HG03520 (cell line): ENCODE results near the gene CTBP2.
"Not testable (repeated sequence)": the region's sequence is repeated elsewhere in the genome, so short reads cannot be mapped to it uniquely, and the experiment has no call there.

ENCODE experiments used
- ATAC-seq: cut with Tn5 transposase; IDR thresholded peaks from one replicate; pipeline ENCODE4 v1.9.1; 2021; ENCODE audit warnings: mild to moderate bottlenecking, moderate library complexity; ENCODE audit not compliant: unreplicated experiment

Gene CTBP2

DNA sequence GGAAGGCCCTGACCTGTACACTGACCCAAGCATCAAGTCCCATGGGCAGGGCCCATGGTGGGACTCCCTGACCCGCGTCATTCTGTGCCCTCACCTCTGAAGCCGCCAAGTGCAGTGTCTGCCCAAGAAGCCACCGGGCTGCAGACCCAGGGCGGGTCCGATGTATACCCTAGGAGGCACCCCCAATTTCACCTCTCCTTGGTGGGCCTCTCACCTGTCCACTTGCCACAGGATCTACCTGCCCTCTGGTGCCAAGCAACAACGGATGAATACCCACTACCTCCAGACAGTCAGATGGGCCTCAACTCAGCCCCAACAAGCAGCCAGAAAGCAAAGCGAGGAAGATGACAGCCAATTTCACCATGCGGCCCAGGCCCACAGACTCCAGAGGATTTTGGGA, 92.6 kb downstream of the CTBP2 start:
- no peak for ATAC-seq

DNA sequence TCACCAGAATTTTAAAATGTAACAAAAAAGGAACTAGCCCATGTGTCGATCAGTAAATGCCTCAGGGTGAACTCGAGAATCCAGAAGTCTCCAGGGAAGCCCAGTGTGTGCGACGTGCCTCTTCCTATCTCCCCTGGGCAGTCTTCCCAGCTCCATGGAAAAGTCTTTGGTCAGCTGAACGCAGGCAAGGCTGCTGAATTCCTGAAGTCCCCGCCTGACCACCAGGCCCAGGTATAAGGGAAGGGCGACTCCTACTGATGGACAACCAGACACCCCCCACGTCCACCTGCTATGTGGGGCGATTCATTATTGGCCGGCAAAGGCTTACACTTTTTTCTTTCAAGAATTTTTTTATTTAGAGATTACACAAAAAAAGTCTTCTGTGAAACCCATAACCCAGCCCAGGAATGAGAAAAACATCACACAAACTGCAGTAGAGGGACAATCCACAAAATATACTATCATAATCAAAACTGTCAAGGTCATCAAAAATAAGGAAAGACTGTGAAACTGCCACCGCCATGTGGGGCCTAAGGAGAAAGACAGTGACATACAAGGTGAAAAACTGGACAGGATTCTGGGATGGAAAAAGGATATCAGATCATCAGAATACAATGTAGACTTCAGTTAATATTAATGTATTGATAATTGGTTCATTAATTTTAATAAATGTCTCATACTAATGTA, 93.5 kb downstream of the CTBP2 start:
- no peak for ATAC-seq

DNA sequence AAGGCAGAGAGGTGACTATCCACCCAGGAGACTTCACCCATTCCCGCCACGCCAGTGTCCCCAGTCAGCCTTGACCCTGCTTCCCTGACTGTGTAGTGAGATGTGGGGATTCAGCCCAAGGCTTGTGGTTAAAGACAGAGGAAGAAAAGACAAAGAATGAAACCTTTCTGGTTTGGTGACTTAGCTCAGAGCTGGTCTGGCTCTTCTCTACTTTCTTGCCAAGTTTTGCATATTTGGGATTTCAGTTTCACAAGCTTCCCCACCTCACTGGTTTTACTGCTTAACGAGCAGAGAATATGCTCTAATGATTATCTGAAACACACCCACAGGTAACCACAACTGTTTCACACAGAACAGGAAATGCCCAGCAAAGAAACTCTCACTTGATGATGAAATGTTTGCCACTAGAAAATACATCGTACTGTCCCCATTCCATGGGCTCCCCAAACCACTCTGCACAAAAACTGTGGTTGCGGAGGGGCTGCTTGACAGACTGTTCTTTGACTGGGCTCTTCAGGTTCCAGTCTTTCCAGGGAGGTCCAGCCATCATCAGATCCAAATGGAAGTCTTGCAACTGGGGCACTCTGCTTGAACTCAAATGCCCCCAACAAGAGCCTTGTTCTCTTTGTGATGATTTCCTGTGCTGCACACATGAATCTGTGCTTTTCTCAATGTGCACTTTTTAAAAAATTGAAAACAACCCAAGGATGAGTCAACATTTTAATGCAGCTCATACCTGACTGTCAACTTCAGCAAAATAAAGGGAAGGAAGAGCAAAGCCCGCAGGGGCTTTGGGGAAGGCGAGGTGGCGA, 95.5 kb downstream of the CTBP2 start:
- peak; percentile 91 for ATAC-seq

DNA sequence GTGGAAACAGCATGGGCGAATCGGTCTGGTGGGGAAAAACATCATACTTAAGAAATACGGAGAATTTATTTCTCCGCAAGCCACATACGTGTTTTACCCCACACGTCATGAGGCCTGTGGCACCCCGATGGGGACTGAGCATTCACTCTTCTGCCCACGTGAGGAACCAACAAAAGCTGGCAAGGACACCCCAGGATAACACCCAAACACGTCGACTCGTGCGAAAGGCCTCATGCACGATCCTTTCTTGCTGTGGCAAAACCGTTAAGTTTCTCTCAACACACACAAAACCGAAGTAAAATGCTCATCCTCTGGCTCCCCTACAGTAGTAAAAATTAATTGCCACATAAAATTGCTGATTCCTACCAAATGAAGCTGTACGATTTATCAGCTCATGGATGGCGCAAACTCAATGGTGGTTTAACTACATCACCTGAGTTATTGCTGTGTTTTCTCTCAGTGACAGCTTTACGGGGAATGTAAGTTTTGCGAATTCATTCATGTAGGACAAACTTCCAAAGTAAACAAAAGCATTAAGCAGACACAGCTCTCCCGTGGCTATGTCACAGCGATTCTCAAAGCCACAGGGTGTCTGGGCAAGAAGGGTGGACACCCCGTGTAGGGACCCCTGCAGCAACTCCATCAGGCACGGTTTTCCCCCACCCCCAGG, 97.0 kb downstream of the CTBP2 start:
- no peak for ATAC-seq

DNA sequence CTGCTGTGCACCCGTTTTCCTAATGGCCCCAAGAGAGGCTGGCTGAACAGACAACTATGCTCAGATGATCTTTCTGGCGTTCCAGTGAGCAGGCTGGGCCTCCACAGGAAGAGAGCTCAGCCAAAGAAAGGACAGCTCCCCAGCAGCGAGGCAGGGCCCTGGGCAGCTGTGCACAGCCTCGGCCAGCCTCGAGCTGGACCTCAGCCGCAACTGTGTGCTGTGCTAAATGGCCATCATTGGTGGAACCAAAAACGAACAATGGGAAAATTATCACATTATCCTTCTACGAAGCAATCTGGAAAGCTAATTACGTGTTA, 97.5 kb downstream of the CTBP2 start:
- no peak for ATAC-seq

DNA sequence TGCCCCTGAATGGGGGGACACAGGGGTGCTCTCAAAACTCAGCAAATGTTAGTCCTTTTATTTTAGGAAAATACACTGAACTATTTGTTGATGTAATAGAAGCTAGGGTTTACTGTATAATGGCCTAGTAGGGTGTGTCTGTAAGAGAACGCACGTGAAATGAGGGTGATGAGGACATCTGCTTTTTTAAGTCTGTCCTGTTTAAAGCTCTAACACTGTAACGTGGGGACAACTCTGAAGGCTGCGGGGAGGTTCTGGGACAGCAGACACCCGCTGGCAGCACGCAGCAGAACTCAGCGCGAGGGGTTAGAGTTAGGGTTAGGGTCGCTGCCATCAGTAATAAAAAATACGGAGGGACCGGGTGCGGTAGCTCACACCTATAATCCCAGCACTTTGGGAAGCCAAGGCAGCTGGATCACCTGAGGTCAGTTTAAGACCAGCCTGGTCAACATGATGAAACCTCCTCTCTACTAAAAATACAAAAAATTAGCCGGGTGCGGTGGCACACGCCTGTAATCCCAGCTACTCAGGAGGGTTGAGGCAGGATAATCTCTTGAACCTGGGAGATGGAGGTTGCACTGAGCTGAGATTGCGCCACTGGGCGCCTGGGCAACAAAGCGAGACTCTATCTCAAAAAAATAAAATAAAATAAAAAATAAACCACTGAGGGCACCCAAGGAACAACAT, 98.0 kb downstream of the CTBP2 start:
- no peak for ATAC-seq

DNA sequence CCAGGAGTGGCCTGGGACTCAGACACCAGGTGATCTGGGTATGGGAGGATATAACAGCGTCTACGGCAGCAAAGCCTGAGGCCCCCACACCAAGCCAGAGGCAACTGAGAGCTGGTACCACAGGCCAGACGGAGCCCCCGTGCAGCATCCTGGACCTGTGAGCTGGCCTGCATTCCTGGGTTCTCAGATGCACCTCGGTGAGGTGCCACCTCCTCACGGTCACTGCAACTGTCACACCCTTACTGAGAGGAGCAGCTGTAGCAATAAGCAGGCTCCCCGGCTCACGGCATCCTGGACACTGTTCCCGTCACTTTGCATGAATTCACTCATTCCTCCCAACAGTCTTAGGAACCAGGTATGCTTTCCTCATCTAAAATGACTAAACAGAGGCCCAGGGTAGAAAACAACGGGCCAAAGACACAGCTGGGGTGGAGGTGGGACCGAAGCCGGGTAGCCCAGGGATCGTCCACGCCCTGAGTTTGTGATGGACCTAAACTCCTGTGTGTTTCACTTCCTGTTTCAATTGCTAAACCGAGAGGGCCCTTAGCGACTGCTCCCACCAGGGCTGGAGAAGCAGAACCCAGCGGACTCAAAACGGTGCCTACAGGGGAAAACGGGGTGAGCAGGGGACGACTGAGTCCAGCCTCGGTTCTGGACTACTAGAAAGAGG, 98.7 kb downstream of the CTBP2 start:
- peak; percentile 31 for ATAC-seq

DNA sequence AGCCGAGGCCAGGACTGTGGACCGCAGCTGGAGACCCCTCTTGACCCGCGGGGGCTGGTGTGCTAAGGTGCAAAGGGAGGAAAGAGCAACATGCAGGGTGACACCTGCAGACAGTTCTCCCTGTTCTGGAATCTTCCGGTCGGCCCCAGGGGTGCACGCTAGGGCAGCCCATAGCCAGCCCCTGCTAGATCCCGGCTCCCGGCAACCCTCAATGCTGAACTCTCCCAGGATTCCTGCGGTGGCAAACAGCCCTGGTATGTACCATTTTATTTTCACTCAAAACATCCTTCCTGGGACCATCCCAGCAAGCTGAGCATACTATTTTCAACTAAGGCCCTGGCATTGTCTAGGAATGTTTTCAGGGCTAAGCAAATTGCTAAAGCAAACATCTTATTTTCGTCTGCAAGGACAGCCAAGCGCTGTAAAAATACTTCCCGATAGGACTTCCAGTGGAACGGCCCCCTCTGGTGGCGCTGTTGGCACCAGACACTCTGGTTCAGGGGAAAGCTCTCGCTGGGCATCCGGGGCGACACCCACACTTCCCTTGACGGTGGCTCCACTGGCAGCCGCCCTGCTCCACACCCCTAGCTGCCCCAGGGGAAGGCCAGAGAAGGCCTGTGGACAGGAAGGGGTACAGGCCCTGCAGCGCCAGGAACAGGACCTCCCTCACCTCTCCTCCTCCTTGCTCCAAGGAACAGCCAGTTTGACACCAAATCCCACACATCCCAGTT, 99.4 kb downstream of the CTBP2 start:
- no peak for ATAC-seq

DNA sequence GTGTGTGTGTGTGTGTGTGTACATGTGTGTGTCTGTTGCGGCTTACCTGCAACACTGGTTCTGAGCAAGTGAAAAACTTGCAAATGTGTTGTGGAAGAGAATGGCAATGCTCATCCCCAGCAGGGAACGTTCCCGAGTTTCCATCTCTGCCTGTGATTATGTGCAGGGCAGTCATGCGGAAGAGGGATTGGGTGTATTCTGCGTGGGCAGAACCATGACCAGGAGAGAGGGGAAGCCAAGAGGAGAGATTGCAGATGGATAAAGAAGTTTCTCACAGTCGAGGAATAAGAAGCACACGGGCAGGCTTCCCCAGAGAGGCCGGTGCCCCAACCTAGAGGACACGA, 99.9 kb downstream of the CTBP2 start:
- ATAC-seq = no peak

DNA sequence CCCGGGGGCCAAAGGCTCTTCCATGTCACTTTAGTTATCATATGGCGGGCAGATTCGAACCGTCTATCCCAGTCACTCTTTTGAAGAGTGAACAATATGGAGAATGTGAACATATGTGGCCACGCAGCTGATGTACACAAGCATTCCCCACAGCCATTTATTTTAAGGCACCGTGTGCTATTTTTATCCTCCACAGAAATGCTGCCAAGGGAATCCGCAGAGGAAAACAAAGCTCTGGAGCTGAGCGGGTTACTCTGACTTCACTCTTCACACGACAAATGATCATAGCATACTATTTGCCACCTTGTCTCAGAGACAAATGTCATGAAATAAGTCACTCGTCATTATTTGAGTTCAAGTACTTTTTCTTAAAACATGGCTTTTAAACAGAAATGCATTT, 100.3 kb downstream of the CTBP2 start:
- no peak for ATAC-seq

DNA sequence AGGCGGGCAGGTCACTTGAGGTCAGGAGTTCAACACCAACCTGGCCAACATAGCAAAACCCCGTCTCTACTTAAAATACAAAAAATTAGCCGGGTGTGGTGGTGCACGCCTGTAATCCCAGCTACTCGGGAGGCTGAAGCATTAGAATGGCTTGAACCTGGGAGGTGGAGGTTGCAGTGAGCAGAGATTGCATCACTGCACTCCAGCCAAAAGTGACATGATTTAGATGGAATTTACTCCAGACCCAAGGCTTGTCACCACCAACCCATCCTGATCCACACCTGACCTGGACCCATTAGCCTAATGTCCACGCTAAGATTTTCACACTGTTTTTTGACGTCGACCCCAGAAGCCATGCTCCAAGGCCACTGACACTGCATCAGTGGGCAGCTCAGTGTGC, 101.0 kb downstream of the CTBP2 start:
- ATAC-seq = not testable (repeated sequence)

DNA sequence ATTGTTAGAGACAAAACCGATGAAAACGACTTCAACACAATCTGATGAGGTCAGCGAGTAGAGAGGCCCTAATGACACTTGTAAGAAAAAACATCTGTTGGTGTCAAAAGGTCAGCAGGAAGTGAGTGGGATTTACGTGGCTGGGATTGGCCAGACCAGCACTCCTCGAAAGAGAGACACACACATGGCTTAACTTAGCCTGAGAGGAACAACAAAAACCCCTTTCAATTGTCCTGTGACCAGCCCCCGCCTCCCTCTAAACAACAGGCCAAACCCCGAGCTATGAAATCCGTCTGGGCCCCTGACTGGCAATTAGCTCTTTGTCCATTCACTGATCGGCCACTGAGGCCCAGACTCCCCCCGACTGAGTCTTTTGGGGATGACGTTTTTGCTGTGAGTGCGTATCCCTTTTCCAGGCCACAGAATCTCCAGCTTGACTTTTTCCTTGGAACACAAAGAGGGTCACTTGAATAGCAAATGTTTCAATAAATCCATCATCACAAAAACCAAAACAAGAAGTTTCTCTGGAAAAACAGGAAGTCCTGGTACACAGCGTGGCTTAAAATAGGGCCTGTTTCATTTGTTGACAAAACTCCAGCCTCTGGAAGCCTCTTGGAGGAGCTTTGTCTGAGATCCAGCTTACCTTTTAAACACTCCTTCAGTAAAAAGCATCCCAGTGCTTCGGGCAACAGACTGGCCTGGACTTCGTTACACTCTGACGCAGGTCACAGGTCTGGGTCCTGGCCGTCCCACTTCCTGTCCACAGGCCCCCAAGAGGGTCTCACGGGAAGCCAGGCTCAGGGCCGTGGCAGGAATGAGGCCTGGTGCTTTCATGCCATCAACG, 103.0 kb downstream of the CTBP2 start:
- peak; percentile 43 for ATAC-seq

DNA sequence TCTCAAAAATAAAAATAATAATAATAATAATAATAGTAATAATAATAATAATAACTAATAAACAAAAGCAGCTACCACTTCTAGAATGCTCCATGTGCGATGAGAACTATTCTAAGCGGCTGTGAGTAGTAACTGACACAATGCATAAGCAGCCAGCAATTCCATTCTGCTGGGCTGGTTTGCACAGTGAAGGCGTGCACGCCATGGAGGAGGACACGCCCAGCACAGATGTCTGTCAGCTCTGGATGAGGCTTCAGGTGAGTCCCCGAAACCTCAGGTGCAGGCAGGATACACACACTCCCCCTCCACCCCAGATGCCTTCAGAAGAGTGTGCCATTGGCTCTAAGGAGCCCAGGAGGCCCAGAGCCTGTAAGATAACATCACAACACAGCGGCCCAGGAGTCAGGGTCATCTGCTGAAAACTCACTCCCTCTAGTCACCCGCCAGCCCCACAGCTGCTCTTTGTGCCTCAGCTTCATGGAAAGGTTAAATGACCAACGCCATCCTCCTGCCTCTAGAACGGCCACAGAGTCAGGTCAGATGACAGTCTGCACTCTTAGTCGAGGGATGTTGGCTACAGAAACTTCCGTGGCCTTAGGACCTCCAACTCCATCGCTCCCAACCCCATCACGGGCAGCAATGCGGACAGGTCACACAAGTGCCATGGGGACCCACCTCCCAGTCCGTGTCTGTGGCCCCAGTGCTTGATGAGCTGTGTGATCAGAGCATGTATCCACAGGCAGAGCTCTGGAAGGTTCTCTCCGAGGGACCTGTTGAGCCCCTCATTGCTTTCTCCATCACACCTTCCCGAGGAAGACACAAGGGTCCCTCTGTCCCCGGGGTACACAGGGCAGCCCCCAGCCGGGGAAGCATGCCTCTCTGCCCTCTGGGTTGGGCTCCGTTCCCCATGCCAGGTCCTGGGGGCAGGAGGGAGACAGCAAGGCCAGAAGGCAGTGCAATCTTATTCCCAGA, 103.9 kb downstream of the CTBP2 start:
- ATAC-seq = no peak

DNA sequence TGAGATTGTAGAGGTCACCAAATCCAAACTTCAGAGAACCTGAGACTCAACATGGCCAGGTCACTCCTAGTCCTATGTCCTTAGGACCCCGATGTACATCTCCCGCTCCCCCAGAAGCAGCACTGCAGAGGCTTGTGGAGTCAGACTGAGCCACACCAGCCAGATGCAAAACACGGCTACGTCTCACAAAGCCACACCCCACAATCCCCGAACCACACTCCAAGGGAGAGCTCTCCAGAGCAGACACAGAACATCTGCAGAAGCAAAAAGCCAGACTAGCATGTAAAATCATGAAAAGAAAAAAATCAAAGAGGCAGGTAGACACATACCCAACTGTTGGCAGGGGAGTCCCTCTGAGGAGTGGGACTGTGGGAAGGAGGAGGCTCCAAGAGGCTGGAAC, 104.9 kb downstream of the CTBP2 start:
- ATAC-seq = no peak

DNA sequence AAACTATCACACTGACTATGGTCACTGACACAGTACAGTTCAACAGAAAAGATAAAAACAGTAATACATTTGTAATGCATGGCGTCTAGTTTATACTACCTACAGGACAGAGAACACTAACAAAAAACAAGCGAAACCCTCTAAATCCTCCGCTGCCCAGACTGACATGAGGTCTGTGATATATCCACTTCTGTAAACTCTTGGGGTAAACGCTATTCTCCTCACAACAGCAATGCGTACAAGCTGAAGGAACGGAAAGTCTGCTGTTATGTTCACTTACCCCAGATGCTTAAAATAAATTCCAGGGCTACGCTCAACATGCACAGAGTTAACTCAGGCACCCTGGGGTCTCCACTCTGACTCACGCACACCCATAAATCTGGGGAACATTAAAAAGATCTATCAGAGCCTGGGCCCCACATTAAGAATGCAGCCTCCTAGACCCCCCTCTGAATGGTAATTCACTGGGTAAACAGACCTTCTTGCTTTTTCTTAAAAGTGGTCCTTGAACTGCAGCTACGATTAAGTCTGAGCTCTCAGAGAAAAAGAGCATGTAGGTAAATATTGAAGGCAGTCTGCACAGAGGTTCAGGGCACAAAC, 105.6 kb downstream of the CTBP2 start:
- ATAC-seq = no peak

DNA sequence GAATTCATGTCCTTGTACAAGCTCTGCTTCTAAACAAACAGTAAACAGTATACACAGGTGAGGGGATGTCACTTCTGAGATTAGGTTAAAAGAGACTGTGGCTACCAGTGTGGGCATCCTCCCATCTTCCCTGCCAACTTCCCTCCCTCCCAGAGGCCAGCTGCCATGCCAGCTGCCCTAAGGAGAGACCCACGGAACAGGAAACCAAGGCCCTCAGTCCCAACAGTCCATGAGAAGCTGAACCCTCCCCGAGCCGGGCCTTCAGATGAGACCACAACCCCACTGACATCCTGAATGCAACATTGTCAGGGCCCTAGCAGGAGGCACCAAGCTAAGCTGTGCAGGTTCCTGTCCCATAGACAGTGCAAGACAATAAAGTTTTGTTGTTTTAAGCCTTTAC, 106.1 kb downstream of the CTBP2 start:
- no peak for ATAC-seq

DNA sequence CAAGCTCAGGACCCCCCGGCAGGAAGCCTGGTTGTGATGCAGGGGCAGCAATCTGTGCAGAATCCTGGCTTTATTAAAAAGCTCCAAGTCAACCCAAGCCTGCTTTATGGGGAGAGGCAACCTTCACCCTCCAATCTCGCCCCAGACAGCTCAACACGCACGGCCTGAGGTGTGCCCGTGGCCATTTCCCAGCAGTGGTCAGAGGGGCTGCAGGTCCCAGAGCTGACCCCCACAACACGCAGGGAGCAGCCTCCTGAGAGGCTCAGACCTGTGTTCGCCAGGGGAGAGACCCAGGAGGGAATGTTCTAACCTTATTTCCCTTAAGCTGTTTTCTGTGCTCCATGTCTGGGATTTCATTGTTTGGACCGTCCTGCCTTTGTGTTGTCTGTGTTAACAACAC, 108.2 kb downstream of the CTBP2 start:
- ATAC-seq = no peak

DNA sequence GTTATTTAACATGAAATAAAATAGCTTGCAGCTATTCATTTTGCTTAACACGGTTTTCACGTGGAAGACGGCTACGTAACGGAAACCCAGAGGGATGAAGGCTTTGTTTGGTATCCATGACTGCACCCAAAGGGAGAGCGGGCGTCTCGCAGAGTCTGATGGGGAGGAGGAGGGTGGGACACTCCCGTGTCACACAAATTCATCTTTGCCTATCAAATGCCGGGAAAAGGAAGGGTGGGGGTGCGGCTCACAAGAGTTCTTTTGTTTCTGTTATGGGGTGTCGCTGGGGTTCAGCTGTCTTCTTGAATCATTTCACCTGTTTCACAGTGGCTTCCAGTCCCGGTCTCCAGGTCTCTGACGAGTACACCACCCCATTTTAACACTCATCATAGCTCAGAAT, 110.0 kb downstream of the CTBP2 start:
- no peak for ATAC-seq
